ENCODE measurements around the gene MEIOSIN. TPM values are rescaled to one million over a fixed set of nuclear protein-coding genes. Genes with fewer than 3 reads are reported as not detected.
"Not testable (repeated sequence)": the region's sequence is repeated elsewhere in the genome, so short reads cannot be mapped to it uniquely, and the experiment has no call there.

The MEIOSIN gene
- total RNA-seq (not detected), polyA plus RNA-seq (not detected)

GRCh38 chr19:45733160-45733810 lies at the start of gene MEIOSIN:
TSS of gene MEIOSIN (plus strand) at chr19:45733439. CDS start at chr19:45735377, 1,938 bp downstream.
- no peaks in the 10 kb centered on the region for H3K36me3 ChIP-seq (ENCODE audit: control insufficient read depth in 4 of 4, insufficient read depth in 3 of 4, low read depth in 1 of 4, low read length in 3 of 4)
- H3K27me3 ChIP-seq (ENCODE audit: control insufficient read depth in 4 of 4, insufficient read depth in 4 of 4, low read length in 3 of 4): no peaks in the 10 kb centered on the region
- 92% methylated on average over 59 of the region's 59 CpGs for WGBS
- peaks cover 0 to 15% (median 8%) of the 10 kb centered on the region in 4 donors for H3K4me1 ChIP-seq (ENCODE audit: control insufficient read depth in 4 of 4, insufficient read depth in 4 of 4, low read length in 3 of 4)
- no peak within 1 kb of the TSS for H3K4me3 ChIP-seq (ENCODE audit: low read depth in 1 of 3, low read length in 3 of 3)
- H3K9me3 ChIP-seq (ENCODE audit: control insufficient read depth in 4 of 4, low read length in 3 of 4): no peaks in the 10 kb centered on the region
- no peak within 1 kb of the TSS for H3K9ac ChIP-seq (ENCODE audit: low read depth in 1 of 2, low read length in 2 of 2)
- H3K27ac ChIP-seq (ENCODE audit: low read depth in 1 of 2, low read length in 2 of 2): no peak within 1 kb of the TSS
- TF ChIP-seq FOXA2 (IDR thresholded peaks at IDR 0.05): no peak
- no peak for TF ChIP-seq HNF4A (conservative IDR thresholded peaks at IDR 0.05)
- TF ChIP-seq ZBTB33 (IDR thresholded peaks at IDR 0.05): no peak
- TF ChIP-seq TAF1 (conservative IDR thresholded peaks at IDR 0.05): no peak
- no peak for TF ChIP-seq MAX (IDR thresholded peaks at IDR 0.05)
- no peak for TF ChIP-seq YY1 (IDR thresholded peaks at IDR 0.05)
- TF ChIP-seq JUND (IDR thresholded peaks at IDR 0.05): no peak
- TF ChIP-seq EGR1 (IDR thresholded peaks at IDR 0.05; ENCODE audit: low read depth in 2 of 2): no peak
- no peak for TF ChIP-seq SP1 (IDR thresholded peaks at IDR 0.05)
- no peak for TF ChIP-seq ATF3 (IDR thresholded peaks at IDR 0.05)
- TF ChIP-seq RAD21 (IDR thresholded peaks at IDR 0.05): no peak
- no peak for TF ChIP-seq NR2F2 (IDR thresholded peaks at IDR 0.05)
- TF ChIP-seq FOXA1 (IDR thresholded peaks at IDR 0.05): no peak
- TF ChIP-seq RXRA (IDR thresholded peaks at IDR 0.05): no peak
- DNase-seq (ENCODE audit: low spot score): no peak

- not testable (repeated sequence) for H3K9me3 ChIP-seq (ENCODE audit: control insufficient read depth in 4 of 4, low read length in 3 of 4); DNase-seq (ENCODE audit: low spot score); H3K4me3 ChIP-seq (ENCODE audit: low read depth in 1 of 3, low read length in 3 of 3); H3K9ac ChIP-seq (ENCODE audit: low read depth in 1 of 2, low read length in 2 of 2); H3K27ac ChIP-seq (ENCODE audit: low read depth in 1 of 2, low read length in 2 of 2); H3K27me3 ChIP-seq (ENCODE audit: control insufficient read depth in 4 of 4, insufficient read depth in 4 of 4, low read length in 3 of 4)
- Histone ChIP-seq H3K4me1 (ENCODE audit: control insufficient read depth in 4 of 4, insufficient read depth in 4 of 4, low read length in 3 of 4) (peaks cover 0 to 12% (median 5%) of the 10 kb centered on the region in 4 donors), H3K36me3 (ENCODE audit: control insufficient read depth in 4 of 4, insufficient read depth in 3 of 4, low read depth in 1 of 4, low read length in 3 of 4) (peaks cover 0 to 36% (median 20%) of the 10 kb centered on the region in 4 donors)
- 96% methylated on average over 11 of the region's 11 CpGs for WGBS
Measured at GRCh38 chr19:45685045-45685444, 48.2 kb upstream of the MEIOSIN start.

- Histone ChIP-seq H3K4me3 (ENCODE audit: low read depth in 1 of 3, low read length in 3 of 3) (no peak overlapping the region), H3K9ac (ENCODE audit: low read depth in 1 of 2, low read length in 2 of 2) (no peak overlapping the region), H3K27me3 (ENCODE audit: control insufficient read depth in 4 of 4, insufficient read depth in 4 of 4, low read length in 3 of 4) (no peaks in the 10 kb centered on the region), H3K9me3 (ENCODE audit: control insufficient read depth in 4 of 4, low read length in 3 of 4) (no peaks in the 10 kb centered on the region), H3K27ac (ENCODE audit: low read depth in 1 of 2, low read length in 2 of 2) (no peak overlapping the region), H3K36me3 (ENCODE audit: control insufficient read depth in 4 of 4, insufficient read depth in 3 of 4, low read depth in 1 of 4, low read length in 3 of 4) (peaks cover 0 to 36% (median 20%) of the 10 kb centered on the region in 4 donors), H3K4me1 (ENCODE audit: control insufficient read depth in 4 of 4, insufficient read depth in 4 of 4, low read length in 3 of 4) (peaks cover 0 to 5% (median 2%) of the 10 kb centered on the region in 4 donors)
- 95% methylated on average over 9 of the region's 9 CpGs for WGBS
- no peak for DNase-seq (ENCODE audit: low spot score)
- TF ChIP-seq YY1 (IDR thresholded peaks at IDR 0.05) (no peak), HNF4A (conservative IDR thresholded peaks at IDR 0.05) (no peak), GABPA (IDR thresholded peaks at IDR 0.05 in 1 of 2, conservative IDR thresholded peaks at IDR 0.05 in 1 of 2) (no peak), RXRA (IDR thresholded peaks at IDR 0.05) (no peak), EGR1 (IDR thresholded peaks at IDR 0.05; ENCODE audit: low read depth in 2 of 2) (no peak)
Measured at GRCh38 chr19:45687599-45687998, 45.6 kb upstream of the MEIOSIN start.
